CD14-positive monocyte (primary cell): ENCODE data around the gene PSEN1. TPM values are rescaled to one million over a fixed set of nuclear protein-coding genes. Genes with fewer than 3 reads are reported as not detected.

Source experiments
- DNase-seq, 3 donors: peaks; one replicate each; pipeline ENCODE4 v3.0.0-alpha.2; 2011 to 2022
- H2AFZ ChIP-seq: 2 replicates; pipeline ENCODE4 v1.6.0; 2012; ENCODE audit warnings: mild to moderate bottlenecking, low read depth, low read length, inconsistent platforms; ENCODE audit not compliant: insufficient read depth, poor library complexity, severe bottlenecking
- H3K27ac ChIP-seq, 2 donors: 1 replicate in 1 of 2; 2 replicates in 1 of 2; pipeline ENCODE4 v1.5.1; 2012 to 2013; ENCODE audit warnings: low read length in 2 of 2, control low read depth in 1 of 2, inconsistent platforms in 1 of 2, low read depth in 1 of 2, mild to moderate bottlenecking in 1 of 2
- H3K27me3 ChIP-seq, 2 donors: one replicate each; pipeline versions ENCODE4 v1.6.0 to v1.6.1; 2011 to 2013; ENCODE audit warnings: low read length in 2 of 2; ENCODE audit not compliant: control insufficient read depth in 2 of 2, insufficient read depth in 2 of 2
- H3K36me3 ChIP-seq, 2 donors: replicated peaks in 1 of 2; 1 replicate in 1 of 2; 2 replicates in 1 of 2; pipeline versions ENCODE4 v1.5.1 to v1.6.1; 2012 to 2013; ENCODE audit warnings: low read length in 2 of 2, control low read depth in 1 of 2, inconsistent platforms in 1 of 2, mild to moderate bottlenecking in 1 of 2; ENCODE audit not compliant: insufficient read depth in 2 of 2, control insufficient read depth in 1 of 2
- H3K4me1 ChIP-seq, 2 donors: 1 replicate in 1 of 2; 2 replicates in 1 of 2; pipeline versions ENCODE4 v1.5.1 to v1.6.1; 2012 to 2013; ENCODE audit warnings: low read length in 2 of 2, control low read depth in 1 of 2, inconsistent platforms in 1 of 2, mild to moderate bottlenecking in 1 of 2, moderate library complexity in 1 of 2; ENCODE audit not compliant: insufficient read depth in 2 of 2, control insufficient read depth in 1 of 2
- H3K4me2 ChIP-seq: replicated peaks from 2 replicates; pipeline ENCODE3; 2012; ENCODE audit warnings: low read length, moderate library complexity, mild to moderate bottlenecking; ENCODE audit not compliant: poor library complexity, severe bottlenecking; ENCODE audit errors: extremely low read depth
- H3K4me3 ChIP-seq, 3 experiments: fragments of 200-600 bp in 1 of 3; sonication (generic) in 1 of 3; replicated peaks in 1 of 3; 1 replicate in 2 of 3; 2 replicates in 1 of 3; pipeline ENCODE4 v1.5.1; 2011 to 2013; ENCODE audit warnings: low read length in 3 of 3, mild to moderate bottlenecking in 3 of 3, control low read depth in 2 of 3, low read depth in 2 of 3, inconsistent platforms in 1 of 3, moderate library complexity in 1 of 3
- H3K79me2 ChIP-seq: 2 replicates; pipeline ENCODE4 v1.6.0; 2012; ENCODE audit warnings: mild to moderate bottlenecking, control low read depth, inconsistent platforms, low read length, moderate library complexity; ENCODE audit not compliant: insufficient read depth
- H3K9ac ChIP-seq: 2 replicates; pipeline ENCODE4 v1.6.0; 2017; ENCODE audit warnings: low read length, mild to moderate bottlenecking; ENCODE audit not compliant: insufficient read depth, poor library complexity, severe bottlenecking
- H3K9me3 ChIP-seq, 2 donors: replicated peaks in 1 of 2; 1 replicate in 1 of 2; 2 replicates in 1 of 2; pipeline versions ENCODE4 v1.5.1 to v1.6.1; 2012 to 2013; ENCODE audit warnings: low read length in 2 of 2, control low read depth in 1 of 2; ENCODE audit not compliant: control insufficient read depth in 1 of 2, insufficient read depth in 1 of 2
- H4K20me1 ChIP-seq: 2 replicates; pipeline ENCODE4 v1.6.0; 2012; ENCODE audit warnings: mild to moderate bottlenecking, low read length, control low read depth, moderate library complexity; ENCODE audit not compliant: insufficient read depth
- H3K27ac Mint-ChIP-seq, 7 donors: one replicate each; pipeline ENCODE4 v1.8.0; 2020; ENCODE audit warnings: mild to moderate bottlenecking in 7 of 7, mixed read lengths in 7 of 7, moderate library complexity in 6 of 7, inconsistent platforms in 2 of 7
- H3K27me3 Mint-ChIP-seq, 3 donors: one replicate each; pipeline ENCODE4 v1.8.0; 2021 to 2022; ENCODE audit warnings: low read depth in 3 of 3, mild to moderate bottlenecking in 3 of 3, mixed read lengths in 3 of 3, moderate library complexity in 3 of 3, inconsistent platforms in 1 of 3
- H3K36me3 Mint-ChIP-seq, 2 donors: one replicate each; pipeline ENCODE4 v1.8.0; 2020; ENCODE audit warnings: mixed read lengths in 2 of 2, inconsistent platforms in 1 of 2, mild to moderate bottlenecking in 1 of 2
- H3K4me1 Mint-ChIP-seq: one replicate; pipeline ENCODE4 v1.8.0; 2020; ENCODE audit warnings: mild to moderate bottlenecking, mixed read lengths
- H3K4me3 Mint-ChIP-seq, 2 donors: one replicate each; pipeline ENCODE4 v1.8.0; 2020; ENCODE audit warnings: mild to moderate bottlenecking in 2 of 2, mixed read lengths in 2 of 2, moderate library complexity in 1 of 2
- H3K9me3 Mint-ChIP-seq, 7 donors: one replicate each; pipeline ENCODE4 v1.8.0; 2020 to 2022; ENCODE audit warnings: mixed read lengths in 7 of 7, mild to moderate bottlenecking in 6 of 7, moderate library complexity in 6 of 7, inconsistent platforms in 2 of 7
- CTCF ChIP-seq: fragments of 200-600 bp; IDR thresholded peaks from one replicate; pipeline ENCODE4 v1.8.0; 2022; ENCODE audit warnings: antibody characterized with exemption, mild to moderate bottlenecking
- WGBS: methylation state at CpG from one replicate; pipeline ENCODE4 v1.1.5; 2013; ENCODE audit warnings: missing lambda C conversion rate; ENCODE audit not compliant: insufficient coverage; 5-methylcytosine and 5-hydroxymethylcytosine counted together
- intact Hi-C, 2 donors: fragments of 100-400 bp; cut with micrococcal nuclease; formaldehyde crosslinking; loops; one replicate each; pipeline versions ENCODE4 v1.15.0 to v1.15.1; 2023
- polyA plus RNA-seq, 3 donors: library from polyadenylated mRNA; depleted of rRNA in 1 of 3; unstranded in 2 of 3; stranded (reverse) in 1 of 3; fragments of 300-500 nt in 2 of 3; fragments of >200 nt in 1 of 3; fragmentation: Illumina TruSeq in 2 of 3; gene quantifications; 1 replicate in 2 of 3; 2 replicates in 1 of 3; pipeline ENCODE4 v1.2.3, GENCODE V29; 2012 to 2021

Gene PSEN1
- polyA plus RNA-seq, 3 donors, result 42.4 to 130 (median 85.6) TPM

GRCh38 chr14:73136085-73136386, 271 bp upstream of the PSEN1 start:
- no peaks in the 10 kb centered on the region for H3K27me3 ChIP-seq
- H3K79me2 ChIP-seq, result peaks cover 49% of the 10 kb centered on the region
- H2AFZ ChIP-seq, result peak overlapping the region; percentile 78
- peaks cover 15 to 30% (median 21%) of the 10 kb centered on the region in 7 donors for H3K9me3 Mint-ChIP-seq
- peaks cover 8 to 16% of the 10 kb centered on the region in 2 donors for H3K36me3 Mint-ChIP-seq
- peaks cover 0 to 5% of the 10 kb centered on the region in 2 donors for H3K36me3 ChIP-seq
- peaks cover 42% of the 10 kb centered on the region for H4K20me1 ChIP-seq
- peak overlapping the region; percentile 85 for H3K4me2 ChIP-seq
- TF ChIP-seq CTCF, result no peak
- peaks cover 0 to 5% (median 0%) of the 10 kb centered on the region in 3 donors for H3K27me3 Mint-ChIP-seq
- peak overlapping the region in 2 of 3 experiments; percentile 59 to 79 for H3K4me3 ChIP-seq
- H3K27ac Mint-ChIP-seq, result peak overlapping the region; percentile 94 to 99 (median 97)
- intact Hi-C loops, result loop anchor here in 1 of 2 donors (5.0 kb wide), 1 partner anchor 79 kb away; the partner anchor contains the start of gene RBM25
- peaks cover 9 to 24% of the 10 kb centered on the region in 2 donors for H3K9me3 ChIP-seq
- peaks cover 16 to 21% of the 10 kb centered on the region in 2 donors for H3K4me1 ChIP-seq
- H3K4me3 Mint-ChIP-seq, result peak overlapping the region; percentile 80 to 95
- WGBS, result 0% methylated on average over 16 of the region's 16 CpGs
- H3K4me1 Mint-ChIP-seq, result peaks cover 18% of the 10 kb centered on the region
- H3K27ac ChIP-seq, result peak overlapping the region; percentile 90 to 98
- H3K9ac ChIP-seq, result peak overlapping the region; percentile 100
- DNase-seq, result no peak

- Histone ChIP-seq H3K4me3 (no peak overlapping the region), H3K4me2 (no peak overlapping the region), H3K79me2 (peaks cover 97% of the 10 kb centered on the region), H3K9me3 (no peaks in the 10 kb centered on the region), H3K27me3 (no peaks in the 10 kb centered on the region), H3K36me3 (peaks cover 6 to 15% of the 10 kb centered on the region in 2 donors), H4K20me1 (peaks cover 90% of the 10 kb centered on the region), H3K27ac (peak overlapping the region in 1 of 2 donors; percentile 68), H3K9ac (no peak overlapping the region), H3K4me1 (peaks cover 15 to 19% of the 10 kb centered on the region in 2 donors), H2AFZ (no peak overlapping the region)
- Mint-ChIP-seq H3K27ac (peak overlapping the region in 6 of 7 donors; percentile 0 to 86 (median 56)), H3K27me3 (no peaks in the 10 kb centered on the region), H3K4me3 (no peak overlapping the region), H3K9me3 (no peaks in the 10 kb centered on the region), H3K4me1 (peaks cover 38% of the 10 kb centered on the region), H3K36me3 (peaks cover 14 to 35% of the 10 kb centered on the region in 2 donors)
- intact Hi-C loops, result no loop called here
- peak in 2 of 3 donors; percentile 11 to 14 for DNase-seq
- 100% methylated on average over 1 of the region's 1 CpG for WGBS
- no peak for TF ChIP-seq CTCF
These were observed 4.6 kb downstream of the PSEN1 start for GRCh38 chr14:73140811-73141323.
